A549 (cell line): ENCODE measurements around the gene PNPO. TPM values are rescaled to one million over a fixed set of nuclear protein-coding genes. Genes with fewer than 3 reads are reported as not detected.

Source experiments
- ATAC-seq, 2 experiments: fragments of 200-7000 bp in 1 of 2; fragments of >200 bp in 1 of 2; cut with Nextera tagmentation in 1 of 2; cut with Tn5 transposase in 1 of 2; 3 replicates each; pipeline versions ENCODE4 v1.8.0 to v1.9.1; 2018 to 2020; ENCODE audit warnings: mild to moderate bottlenecking in 1 of 2, moderate library complexity in 1 of 2
- CTCF ChIA-PET: fragments of 300-600 bp; sonication (Branson Sonifier 250); formaldehyde crosslinking; extraction: SDS; loops from one replicate; lab custom pipeline; 2021; ENCODE audit warnings: antibody characterized with exemption, inconsistent platforms; lab: Yijun Ruan, JAX
- POLR2A ChIA-PET: fragments of 350-600 bp; formaldehyde crosslinking; extraction: SDS; loops from one replicate; lab custom pipeline; 2021; ENCODE audit warnings: antibody characterized with exemption, inconsistent platforms; lab: Yijun Ruan, JAX
- DNase-seq, 2 experiments: peaks; one replicate each; pipeline versions ENCODE4 v3.0.0 to v3.0.0-alpha.2; 2011 to 2016; ENCODE audit warnings: low read depth in 1 of 2, low spot score in 1 of 2
- FAIRE-seq: peaks from 2 replicates; lab custom pipeline; 2011; peaks lifted over from hg19 to GRCh38; lab: Jason Lieb, UNC
- H3K27ac ChIP-seq, 2 experiments: fragments of >200 bp; sonication (Bioruptor Twin); formaldehyde crosslinking; 3 replicates each; pipeline ENCODE4 v1.5.1; 2016 to 2017
- H3K4me1 ChIP-seq: fragments of >200 bp; sonication (Bioruptor Twin); formaldehyde crosslinking; 3 replicates; pipeline ENCODE4 v1.6.1; 2016
- H3K4me2 ChIP-seq: fragments of >200 bp; sonication (Bioruptor Twin); formaldehyde crosslinking; 3 replicates; pipeline ENCODE4 v1.6.1; 2016
- H3K4me3 ChIP-seq: fragments of >200 bp; sonication (Bioruptor Twin); formaldehyde crosslinking; 3 replicates; pipeline ENCODE4 v1.5.1; 2016
- H3K9me3 ChIP-seq: fragments of >200 bp; sonication (Bioruptor Twin); formaldehyde crosslinking; 3 replicates; pipeline ENCODE4 v1.6.1; 2016
- BHLHE40 ChIP-seq: IDR thresholded peaks from 2 replicates; pipeline ENCODE4 v1.6.1; 2012; ENCODE audit warnings: low read depth, low read length, inconsistent platforms
- CBX2 ChIP-seq: fragments of 200-600 bp; sonication (generic); IDR thresholded peaks from 2 replicates; pipeline ENCODE4 v1.6.1; 2016; ENCODE audit warnings: low read depth, mild to moderate bottlenecking, borderline replicate concordance
- CHD2 ChIP-seq: fragments of 150-350 bp; IDR thresholded peaks from 2 replicates; pipeline ENCODE4 v1.6.1; 2014; ENCODE audit warnings: low read length; ENCODE audit not compliant: partially characterized antibody
- CHD4 ChIP-seq: fragments of 200-600 bp; sonication (generic); IDR thresholded peaks from 2 replicates; pipeline ENCODE4 v1.6.1; 2016; ENCODE audit warnings: antibody characterized with exemption, mild to moderate bottlenecking, borderline replicate concordance
- EHF ChIP-seq: fragments of 250-450 bp; sonication (Bioruptor Pico); IDR thresholded peaks from 2 replicates; pipeline ENCODE4 v1.5.0; 2020; ENCODE audit warnings: mild to moderate bottlenecking
- EP300 ChIP-seq, 2 experiments: fragments of >200 bp; sonication (Bioruptor Twin); formaldehyde crosslinking; IDR thresholded peaks; 2 replicates in 1 of 2; 3 replicates in 1 of 2; pipeline ENCODE4 v1.6.1; 2016 to 2017
- FOSB ChIP-seq: fragments of 250-450 bp; sonication (Bioruptor Pico); IDR thresholded peaks from 2 replicates; pipeline ENCODE4 v1.5.0; 2020; ENCODE audit warnings: mild to moderate bottlenecking, moderate library complexity
- FOSL2 ChIP-seq, 2 experiments: fragments of 450-650 bp in 1 of 2; fragments of >200 bp in 1 of 2; sonication (Bioruptor Twin) in 1 of 2; formaldehyde crosslinking; IDR thresholded peaks; 2 replicates each; pipeline versions ENCODE4 v1.5.0 to v1.6.1; 2016 to 2020; ENCODE audit warnings: mild to moderate bottlenecking in 1 of 2, moderate library complexity in 1 of 2
- FOXS1 ChIP-seq: fragments of 250-450 bp; sonication (Bioruptor Pico); IDR thresholded peaks from 2 replicates; pipeline ENCODE4 v1.5.0; 2020; ENCODE audit warnings: mild to moderate bottlenecking, moderate library complexity
- HDAC2 ChIP-seq: fragments of 200-600 bp; sonication (generic); IDR thresholded peaks from 2 replicates; pipeline ENCODE4 v1.6.1; 2016
- HEYL ChIP-seq: fragments of 250-450 bp; sonication (Bioruptor Pico); IDR thresholded peaks from 2 replicates; pipeline ENCODE4 v1.8.0; 2021; ENCODE audit warnings: mild to moderate bottlenecking, moderate library complexity
- HOXA7 ChIP-seq: fragments of 250-450 bp; sonication (Bioruptor Pico); IDR thresholded peaks from 2 replicates; pipeline ENCODE4 v1.5.0; 2020; ENCODE audit warnings: mild to moderate bottlenecking, moderate library complexity
- HOXB5 ChIP-seq: fragments of 250-450 bp; sonication (Bioruptor Pico); IDR thresholded peaks from 2 replicates; pipeline ENCODE4 v1.5.0; 2020; ENCODE audit warnings: mild to moderate bottlenecking, moderate library complexity
- JUN ChIP-seq, 2 experiments: fragments of >200 bp; sonication (Bioruptor Twin); formaldehyde crosslinking; IDR thresholded peaks; 2 replicates in 1 of 2; 3 replicates in 1 of 2; pipeline ENCODE4 v1.6.1; 2016 to 2017
- JUNB ChIP-seq: fragments of >200 bp; sonication (Bioruptor Twin); formaldehyde crosslinking; IDR thresholded peaks from 2 replicates; pipeline ENCODE4 v1.6.1; 2016
- KDM1A ChIP-seq: fragments of 200-600 bp; sonication (generic); IDR thresholded peaks from 2 replicates; pipeline ENCODE4 v1.6.1; 2016; ENCODE audit warnings: low read depth, mild to moderate bottlenecking
- MYC ChIP-seq: IDR thresholded peaks from 2 replicates; pipeline ENCODE4 v1.6.1; 2012; ENCODE audit warnings: mild to moderate bottlenecking, inconsistent platforms, low read length, improper control_type of control experiment, borderline replicate concordance
- NFE2L2 ChIP-seq: fragments of 150-350 bp; conservative IDR thresholded peaks from 2 replicates; pipeline ENCODE4 v1.6.1; 2014; ENCODE audit warnings: low read length
- NR3C1 ChIP-seq: fragments of >200 bp; sonication (Bioruptor Twin); formaldehyde crosslinking; IDR thresholded peaks from 3 replicates; pipeline ENCODE4 v1.6.1; 2017
- POLR2A ChIP-seq: IDR thresholded peaks from 2 replicates; pipeline ENCODE4 v1.6.1; 2012; ENCODE audit warnings: mild to moderate bottlenecking, low read length
- RAD21 ChIP-seq, 2 experiments: fragments of >200 bp in 1 of 2; sonication (Bioruptor Twin) in 1 of 2; formaldehyde crosslinking in 1 of 2; IDR thresholded peaks in 1 of 2; conservative IDR thresholded peaks in 1 of 2; 2 replicates in 1 of 2; 3 replicates in 1 of 2; pipeline ENCODE4 v1.6.1; 2012 to 2018; ENCODE audit warnings: inconsistent platforms in 1 of 2
- RARB ChIP-seq: fragments of 250-450 bp; sonication (Bioruptor Pico); IDR thresholded peaks from 2 replicates; pipeline ENCODE4 v1.8.0; 2021; ENCODE audit warnings: mild to moderate bottlenecking, moderate library complexity
- RCOR1 ChIP-seq: fragments of 150-350 bp; IDR thresholded peaks from 2 replicates; pipeline ENCODE4 v1.6.1; 2014; ENCODE audit warnings: antibody characterized with exemption, low read length, low read depth
- RFX5 ChIP-seq: fragments of 450-650 bp; IDR thresholded peaks from 2 replicates; pipeline ENCODE4 v1.7.1; 2014; ENCODE audit warnings: antibody characterized with exemption, mild to moderate bottlenecking, moderate library complexity
- RNF2 ChIP-seq: fragments of 200-600 bp; sonication (generic); IDR thresholded peaks from 2 replicates; pipeline ENCODE4 v1.6.1; 2016; ENCODE audit warnings: low read depth, mild to moderate bottlenecking, antibody characterized with exemption, moderate library complexity, borderline replicate concordance
- SMC3 ChIP-seq: fragments of >200 bp; sonication (Bioruptor Twin); formaldehyde crosslinking; IDR thresholded peaks from 3 replicates; pipeline ENCODE4 v1.6.1; 2018; ENCODE audit warnings: inconsistent platforms
- TFCP2L1 ChIP-seq: fragments of 250-450 bp; sonication (Bioruptor Pico); IDR thresholded peaks from 2 replicates; pipeline ENCODE4 v1.5.0; 2021; ENCODE audit warnings: mild to moderate bottlenecking
- TP53 ChIP-seq: fragments of 250-450 bp; sonication (Bioruptor Pico); IDR thresholded peaks from 2 replicates; pipeline ENCODE4 v1.5.0; 2021; ENCODE audit warnings: mild to moderate bottlenecking, moderate library complexity
- ZC3H11A ChIP-seq: fragments of 450-650 bp; IDR thresholded peaks from 2 replicates; pipeline ENCODE4 v1.6.1; 2014; ENCODE audit warnings: antibody characterized with exemption, mild to moderate bottlenecking
- WGBS: methylation state at CpG from one replicate; pipeline ENCODE4 v1.1.6; 2017; ENCODE audit errors: missing lambda C conversion rate; 5-methylcytosine and 5-hydroxymethylcytosine counted together
- polyA plus RNA-seq, 4 experiments: library from polyadenylated mRNA; depleted of rRNA in 3 of 4; stranded (reverse); fragments of >200 nt; fragmentation: RNase III in 1 of 4; extraction: RNeasy Plus Mini Kit Qiagen cat#74134 plus additional on column Dnase treatment in 1 of 4; gene quantifications; 2 replicates in 3 of 4; 3 replicates in 1 of 4; pipeline ENCODE4 v1.2.3, GENCODE V29; 2011 to 2017
- TF ChIP-seq, protein P1 (sequence below): fragments of 450-650 bp; IDR thresholded peaks from 2 replicates; pipeline ENCODE4 v1.6.1; 2014; ENCODE audit warnings: antibody characterized with exemption
- TF ChIP-seq, protein P2 (sequence below): fragments of 250-450 bp; sonication (Bioruptor Pico); IDR thresholded peaks from 2 replicates; pipeline ENCODE4 v1.5.0; 2020; ENCODE audit warnings: low read depth, mild to moderate bottlenecking, moderate library complexity
- TF ChIP-seq, protein P3 (sequence below): fragments of >200 bp; sonication (Bioruptor Twin); formaldehyde crosslinking; IDR thresholded peaks from 3 replicates; pipeline ENCODE4 v1.6.1; 2016
- TF ChIP-seq, protein P4 (sequence below): fragments of 150-350 bp; IDR thresholded peaks from 2 replicates; pipeline ENCODE4 v1.6.1; 2014; ENCODE audit warnings: low read depth, mild to moderate bottlenecking, low read length
- TF ChIP-seq, protein P5 (sequence below): IDR thresholded peaks from 2 replicates; pipeline ENCODE4 v1.6.1; 2012; ENCODE audit warnings: low read depth, borderline replicate concordance

Gene PNPO
- polyA plus RNA-seq, 2 of the 4 experiments (the other 2 are of a cell fraction), result 29.5 to 40.8 TPM

DNA sequence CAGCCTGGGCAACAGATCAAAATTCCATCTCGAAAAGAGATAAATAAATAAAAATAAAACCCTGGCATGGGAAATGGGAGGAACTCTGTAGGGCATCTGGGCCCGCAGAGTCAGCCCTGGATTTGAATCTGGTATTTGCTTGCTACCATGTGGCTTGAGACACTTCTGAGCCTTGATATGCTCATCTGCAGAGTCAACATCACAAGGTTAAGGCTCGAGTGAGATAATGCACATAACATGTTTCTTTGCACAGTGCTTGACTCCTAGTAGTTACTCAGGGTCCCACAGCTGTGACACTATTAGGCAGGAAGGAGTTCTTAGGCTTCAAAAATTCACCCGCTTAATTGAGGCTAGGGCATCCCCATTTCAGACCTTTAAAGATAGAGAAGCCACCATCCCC lies 50.8 kb downstream of the PNPO start:
- WGBS, result 57% methylated on average over 4 of the region's 4 CpGs

GRCh38 chr17:47993031-47993564 lies 51.7 kb downstream of the PNPO start:
- TF ChIP-seq HOXB5 (CRISPR knock-in tag), result no peak
- TF ChIP-seq RARB (CRISPR knock-in tag), result no peak
- no peak for TF ChIP-seq RAD21 (conservative IDR thresholded peaks at IDR 0.05 in 1 of 2, IDR thresholded peaks at IDR 0.05 in 1 of 2)
- TF ChIP-seq JUN (IDR thresholded peaks at IDR 0.05), result no peak
- no peak for TF ChIP-seq FOXS1
- no peak for TF ChIP-seq SMC3
- no peak for TF ChIP-seq KDM1A
- TF ChIP-seq, protein P1, sequence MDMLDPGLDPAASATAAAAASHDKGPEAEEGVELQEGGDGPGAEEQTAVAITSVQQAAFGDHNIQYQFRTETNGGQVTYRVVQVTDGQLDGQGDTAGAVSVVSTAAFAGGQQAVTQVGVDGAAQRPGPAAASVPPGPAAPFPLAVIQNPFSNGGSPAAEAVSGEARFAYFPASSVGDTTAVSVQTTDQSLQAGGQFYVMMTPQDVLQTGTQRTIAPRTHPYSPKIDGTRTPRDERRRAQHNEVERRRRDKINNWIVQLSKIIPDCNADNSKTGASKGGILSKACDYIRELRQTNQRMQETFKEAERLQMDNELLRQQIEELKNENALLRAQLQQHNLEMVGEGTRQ, result no peak
- no peak for TF ChIP-seq RCOR1
- no peak for TF ChIP-seq HDAC2
- TF ChIP-seq MYC, result no peak
- TF ChIP-seq BHLHE40, result no peak
- TF ChIP-seq FOSL2 (IDR thresholded peaks at IDR 0.05), result no peak
- TF ChIP-seq FOSL2 (CRISPR knock-in tag; IDR thresholded peaks at IDR 0.05), result no peak
- no peak for TF ChIP-seq NFE2L2
- TF ChIP-seq EP300 (IDR thresholded peaks at IDR 0.05), result no peak
- no peak for TF ChIP-seq JUNB
- no peak for TF ChIP-seq RNF2
- TF ChIP-seq, protein P2, sequence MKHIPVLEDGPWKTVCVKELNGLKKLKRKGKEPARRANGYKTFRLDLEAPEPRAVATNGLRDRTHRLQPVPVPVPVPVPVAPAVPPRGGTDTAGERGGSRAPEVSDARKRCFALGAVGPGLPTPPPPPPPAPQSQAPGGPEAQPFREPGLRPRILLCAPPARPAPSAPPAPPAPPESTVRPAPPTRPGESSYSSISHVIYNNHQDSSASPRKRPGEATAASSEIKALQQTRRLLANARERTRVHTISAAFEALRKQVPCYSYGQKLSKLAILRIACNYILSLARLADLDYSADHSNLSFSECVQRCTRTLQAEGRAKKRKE (CRISPR knock-in tag), result no peak
- TF ChIP-seq EHF (CRISPR knock-in tag), result no peak
- TF ChIP-seq, all 56 proteins: peak for 0
- Histone ChIP-seq H3K4me3 (no peak overlapping the region), H3K4me2 (no peak overlapping the region), H3K27ac (no peak overlapping the region), H3K4me1 (no peaks in the 10 kb centered on the region), H3K9me3 (no peaks in the 10 kb centered on the region)
- CTCF ChIA-PET, result interaction anchor here (1.4 to 15.9 kb wide), 8 partner anchors 11 to 150 kb away, joined by 5 to 174 read pairs (median 17); partner anchors contain the start of gene CDK5RAP3
- WGBS, result 66% methylated on average over 9 of the region's 9 CpGs
- DNase-seq (no peak), ATAC-seq (no peak), FAIRE-seq (no peak)
- POLR2A ChIA-PET, result no interaction called here

More for the DNA sequence above, 50.8 kb downstream of the PNPO start:
- Histone ChIP-seq H3K4me2 (no peak overlapping the region), H3K4me1 (no peaks in the 10 kb centered on the region), H3K27ac (no peak overlapping the region), H3K9me3 (no peaks in the 10 kb centered on the region), H3K4me3 (no peak overlapping the region)
- POLR2A ChIA-PET, result no interaction called here
- no peak for FAIRE-seq
- ATAC-seq, result no peak
- CTCF ChIA-PET, result interaction anchor here (1.4 to 15.9 kb wide), 6 partner anchors 10 to 149 kb away, joined by 5 to 174 read pairs (median 20); partner anchors contain the start of gene CDK5RAP3
- DNase-seq, result no peak
- TF ChIP-seq FOSB (CRISPR knock-in tag) (no peak), TP53 (no peak), FOXS1 (no peak), HDAC2 (no peak), POLR2A (no peak), HOXB5 (CRISPR knock-in tag) (no peak), ZC3H11A (no peak), NR3C1 (no peak), CBX2 (no peak), TFCP2L1 (no peak), EHF (CRISPR knock-in tag) (no peak), RFX5 (no peak), HEYL (CRISPR knock-in tag) (no peak), CHD2 (no peak), HOXA7 (no peak), CHD4 (no peak)
- TF ChIP-seq, protein P2 (CRISPR knock-in tag), result no peak
- TF ChIP-seq, protein P3, sequence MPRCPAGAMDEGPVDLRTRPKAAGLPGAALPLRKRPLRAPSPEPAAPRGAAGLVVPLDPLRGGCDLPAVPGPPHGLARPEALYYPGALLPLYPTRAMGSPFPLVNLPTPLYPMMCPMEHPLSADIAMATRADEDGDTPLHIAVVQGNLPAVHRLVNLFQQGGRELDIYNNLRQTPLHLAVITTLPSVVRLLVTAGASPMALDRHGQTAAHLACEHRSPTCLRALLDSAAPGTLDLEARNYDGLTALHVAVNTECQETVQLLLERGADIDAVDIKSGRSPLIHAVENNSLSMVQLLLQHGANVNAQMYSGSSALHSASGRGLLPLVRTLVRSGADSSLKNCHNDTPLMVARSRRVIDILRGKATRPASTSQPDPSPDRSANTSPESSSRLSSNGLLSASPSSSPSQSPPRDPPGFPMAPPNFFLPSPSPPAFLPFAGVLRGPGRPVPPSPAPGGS, result no peak
- TF ChIP-seq, protein P4, sequence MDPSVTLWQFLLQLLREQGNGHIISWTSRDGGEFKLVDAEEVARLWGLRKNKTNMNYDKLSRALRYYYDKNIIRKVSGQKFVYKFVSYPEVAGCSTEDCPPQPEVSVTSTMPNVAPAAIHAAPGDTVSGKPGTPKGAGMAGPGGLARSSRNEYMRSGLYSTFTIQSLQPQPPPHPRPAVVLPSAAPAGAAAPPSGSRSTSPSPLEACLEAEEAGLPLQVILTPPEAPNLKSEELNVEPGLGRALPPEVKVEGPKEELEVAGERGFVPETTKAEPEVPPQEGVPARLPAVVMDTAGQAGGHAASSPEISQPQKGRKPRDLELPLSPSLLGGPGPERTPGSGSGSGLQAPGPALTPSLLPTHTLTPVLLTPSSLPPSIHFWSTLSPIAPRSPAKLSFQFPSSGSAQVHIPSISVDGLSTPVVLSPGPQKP, result no peak
- TF ChIP-seq, protein P5, sequence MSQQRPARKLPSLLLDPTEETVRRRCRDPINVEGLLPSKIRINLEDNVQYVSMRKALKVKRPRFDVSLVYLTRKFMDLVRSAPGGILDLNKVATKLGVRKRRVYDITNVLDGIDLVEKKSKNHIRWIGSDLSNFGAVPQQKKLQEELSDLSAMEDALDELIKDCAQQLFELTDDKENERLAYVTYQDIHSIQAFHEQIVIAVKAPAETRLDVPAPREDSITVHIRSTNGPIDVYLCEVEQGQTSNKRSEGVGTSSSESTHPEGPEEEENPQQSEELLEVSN, result no peak
- TF ChIP-seq, all 56 proteins: peak for 0
